ENCODE data around the gene TEF.

- TF ChIP-seq CTCF (conservative IDR thresholded peaks at IDR 0.05) (no peak), ZFX (IDR thresholded peaks at IDR 0.05) (no peak)
These were observed 15.5 kb downstream of the TEF start for GRCh38 chr22:41397143-41397811.
